Measurements from ENCODE around the gene LCA5. TPM values are rescaled to one million over a fixed set of nuclear protein-coding genes. Genes with fewer than 3 reads are reported as not detected.

The LCA5 gene
- total RNA-seq, 1 experiment from 2014 or later = 0.73 TPM

GRCh38 chr6:79546186-79546585, 9.0 kb upstream of the LCA5 start:
- Histone ChIP-seq H3K79me2 (ENCODE audit: low read length) (no peaks in the 10 kb centered on the region), H3K27me3 (ENCODE audit: low read length) (no peaks in the 10 kb centered on the region), H2AFZ (ENCODE audit: low read length) (no peak overlapping the region), H3K9me3 (ENCODE audit: low read length) (no peaks in the 10 kb centered on the region), H3K4me3 (ENCODE audit: low read length) (no peak overlapping the region), H3K9me2 (replicated peaks; ENCODE audit: low read length) (no peaks in the 10 kb centered on the region), H3K36me3 (ENCODE audit: low read depth, low read length) (no peaks in the 10 kb centered on the region), H3K4me2 (ENCODE audit: low read length) (no peak overlapping the region), H3K27ac (ENCODE audit: low read length) (peak overlapping the region; percentile 86; the same call in 1 of the 2 replicates), H3K9ac (ENCODE audit: low read length) (no peak overlapping the region), H3F3A (ENCODE audit: low read length, unreplicated experiment) (peaks cover 8% of the 10 kb centered on the region), H3K4me1 (ENCODE audit: insufficient read depth, low read length) (peaks cover 18% of the 10 kb centered on the region), H4K20me1 (ENCODE audit: low read length) (no peaks in the 10 kb centered on the region)
- no peak for DNase-seq
- no peak for ATAC-seq
- no TSS peak for BruUV-seq (replicated peaks)
- TF ChIP-seq EZH2 (IDR thresholded peaks at IDR 0.05; ENCODE audit: low read length, unreplicated experiment) (no peak), CTCF (conservative IDR thresholded peaks at IDR 0.05; ENCODE audit: low read depth, low read length) (no peak), EZH2phosphoT487 (IDR thresholded peaks at IDR 0.05; ENCODE audit: borderline replicate concordance, low read length) (no peak)
- POLR2A ChIA-PET (ENCODE audit: unreplicated experiment) = no interaction called here
- CTCF ChIA-PET = no interaction called here
- intact Hi-C loops (cut with micrococcal nuclease) = no loop called here

GRCh38 chr6:79544939-79545450, 7.8 kb upstream of the LCA5 start:
- Histone ChIP-seq H3K9me3 (ENCODE audit: low read length) (no peaks in the 10 kb centered on the region), H3K9me2 (replicated peaks; ENCODE audit: low read length) (no peaks in the 10 kb centered on the region), H2AFZ (ENCODE audit: low read length) (peak overlapping the region; percentile 42), H3K36me3 (ENCODE audit: low read depth, low read length) (no peaks in the 10 kb centered on the region), H3F3A (ENCODE audit: low read length, unreplicated experiment) (peaks cover 8% of the 10 kb centered on the region), H4K20me1 (ENCODE audit: low read length) (no peaks in the 10 kb centered on the region), H3K4me1 (ENCODE audit: insufficient read depth, low read length) (peaks cover 18% of the 10 kb centered on the region), H3K4me2 (ENCODE audit: low read length) (peak overlapping the region; percentile 77), H3K27me3 (ENCODE audit: low read length) (no peaks in the 10 kb centered on the region), H3K79me2 (ENCODE audit: low read length) (no peaks in the 10 kb centered on the region), H3K4me3 (ENCODE audit: low read length) (peak overlapping the region; percentile 40; the same call in 1 of the 2 replicates), H3K27ac (ENCODE audit: low read length) (peak overlapping the region; percentile 86), H3K9ac (ENCODE audit: low read length) (peak overlapping the region; percentile 62)
- no peak for TF ChIP-seq EZH2 (IDR thresholded peaks at IDR 0.05; ENCODE audit: low read length, unreplicated experiment)
- TF ChIP-seq CTCF (conservative IDR thresholded peaks at IDR 0.05; ENCODE audit: low read depth, low read length) = peak; percentile 48
- intact Hi-C loops (cut with micrococcal nuclease) = no loop called here
- ChIA-PET POLR2A (ENCODE audit: unreplicated experiment) (interaction anchor here (0.6 kb wide), 2 partner anchors 8 to 86 kb away, joined by 6 to 9 read pairs; partner anchors contain the start of gene SH3BGRL2), CTCF (interaction anchor here (0.5 to 1.7 kb wide), 9 partner anchors 18 to 456 kb away, joined by 3 to 6 read pairs (median 3); no protein-coding TSS in a partner anchor)
- no TSS peak for BruUV-seq (replicated peaks)
- peak; percentile 93 for DNase-seq
- ATAC-seq = peak; percentile 98

- no peak overlapping the region for H2AFZ ChIP-seq (ENCODE audit: low read length)
- no peaks in the 10 kb centered on the region for H3K27me3 ChIP-seq (ENCODE audit: low read length)
- ChIA-PET CTCF (interaction anchor here (0.5 to 1.7 kb wide), 7 partner anchors 18 to 456 kb away, joined by 3 to 6 read pairs (median 4); no protein-coding TSS in a partner anchor), POLR2A (ENCODE audit: unreplicated experiment) (interaction anchor here (0.6 kb wide), 1 partner anchor 8 kb away, joined by 6 read pairs; no protein-coding TSS in a partner anchor)
- H3K9me2 ChIP-seq (replicated peaks; ENCODE audit: low read length) = no peaks in the 10 kb centered on the region
- no peak overlapping the region for H3K4me3 ChIP-seq (ENCODE audit: low read length)
- H3K79me2 ChIP-seq (ENCODE audit: low read length) = no peaks in the 10 kb centered on the region
- BruUV-seq (replicated peaks) = no TSS peak
- peak overlapping the region; percentile 81 for H3K27ac ChIP-seq (ENCODE audit: low read length)
- H3F3A ChIP-seq (ENCODE audit: low read length, unreplicated experiment) = peaks cover 8% of the 10 kb centered on the region
- ATAC-seq (no peak), DNase-seq (no peak)
- no peaks in the 10 kb centered on the region for H4K20me1 ChIP-seq (ENCODE audit: low read length)
- H3K9ac ChIP-seq (ENCODE audit: low read length) = peak overlapping the region; percentile 45
- TF ChIP-seq EZH2phosphoT487 (IDR thresholded peaks at IDR 0.05; ENCODE audit: borderline replicate concordance, low read length) (no peak), EZH2 (IDR thresholded peaks at IDR 0.05; ENCODE audit: low read length, unreplicated experiment) (no peak), CTCF (conservative IDR thresholded peaks at IDR 0.05; ENCODE audit: low read depth, low read length) (no peak)
- H3K36me3 ChIP-seq (ENCODE audit: low read depth, low read length) = no peaks in the 10 kb centered on the region
- H3K9me3 ChIP-seq (ENCODE audit: low read length) = no peaks in the 10 kb centered on the region
- peaks cover 18% of the 10 kb centered on the region for H3K4me1 ChIP-seq (ENCODE audit: insufficient read depth, low read length)
- peak overlapping the region; percentile 60 for H3K4me2 ChIP-seq (ENCODE audit: low read length)
- intact Hi-C loops (cut with micrococcal nuclease) = no loop called here
These were observed 7.2 kb upstream of the LCA5 start for GRCh38 chr6:79544299-79544927.
